ENCODE data around the gene TANGO2.

The TANGO2 gene

GRCh38 chr22:20083157-20083890 lies 62.4 kb downstream of the TANGO2 start:
- H3K4me1 ChIP-seq (ENCODE audit: control insufficient read depth, insufficient read depth, low read length, poor library complexity, severe bottlenecking): peaks cover 3% of the 10 kb centered on the region
- H3K36me3 ChIP-seq (ENCODE audit: control insufficient read depth, insufficient read depth, low read length): peaks cover 26% of the 10 kb centered on the region
- H3K27ac ChIP-seq (ENCODE audit: insufficient read depth, low read length, poor library complexity, severe bottlenecking): no peak overlapping the region
- no peak overlapping the region for H3K4me3 ChIP-seq (ENCODE audit: insufficient read depth, low read depth, low read length, poor library complexity, severe bottlenecking)
- no peaks in the 10 kb centered on the region for H3K27me3 ChIP-seq (replicated peaks; ENCODE audit: control insufficient read depth, insufficient read depth, low read length, poor library complexity, severe bottlenecking)
- no peak for DNase-seq
- H3K9me3 ChIP-seq (ENCODE audit: control insufficient read depth, low read length): no peaks in the 10 kb centered on the region

- Histone ChIP-seq H3K27me3 (replicated peaks; ENCODE audit: control insufficient read depth, insufficient read depth, low read length, poor library complexity, severe bottlenecking) (no peaks in the 10 kb centered on the region), H3K27ac (ENCODE audit: insufficient read depth, low read length, poor library complexity, severe bottlenecking) (no peak overlapping the region), H3K4me3 (ENCODE audit: insufficient read depth, low read depth, low read length, poor library complexity, severe bottlenecking) (no peak overlapping the region), H3K9me3 (ENCODE audit: control insufficient read depth, low read length) (no peaks in the 10 kb centered on the region), H3K4me1 (ENCODE audit: control insufficient read depth, insufficient read depth, low read length, poor library complexity, severe bottlenecking) (peaks cover 3% of the 10 kb centered on the region), H3K36me3 (ENCODE audit: control insufficient read depth, insufficient read depth, low read length) (peaks cover 32% of the 10 kb centered on the region)
- DNase-seq: no peak
Measured at GRCh38 chr22:20083891-20084546, 63.1 kb downstream of the TANGO2 start.

GRCh38 chr22:20084547-20085413 lies 63.9 kb downstream of the TANGO2 start:
- Histone ChIP-seq H3K27ac (ENCODE audit: insufficient read depth, low read length, poor library complexity, severe bottlenecking) (no peak overlapping the region), H3K4me3 (ENCODE audit: insufficient read depth, low read depth, low read length, poor library complexity, severe bottlenecking) (no peak overlapping the region), H3K27me3 (replicated peaks; ENCODE audit: control insufficient read depth, insufficient read depth, low read length, poor library complexity, severe bottlenecking) (no peaks in the 10 kb centered on the region), H3K9me3 (ENCODE audit: control insufficient read depth, low read length) (no peaks in the 10 kb centered on the region), H3K36me3 (ENCODE audit: control insufficient read depth, insufficient read depth, low read length) (peaks cover 39% of the 10 kb centered on the region), H3K4me1 (ENCODE audit: control insufficient read depth, insufficient read depth, low read length, poor library complexity, severe bottlenecking) (peaks cover 3% of the 10 kb centered on the region)
- DNase-seq: no peak

- Histone ChIP-seq H3K4me3 (ENCODE audit: insufficient read depth, low read depth, low read length, poor library complexity, severe bottlenecking) (no peak overlapping the region), H3K36me3 (ENCODE audit: control insufficient read depth, insufficient read depth, low read length) (peaks cover 48% of the 10 kb centered on the region), H3K4me1 (ENCODE audit: control insufficient read depth, insufficient read depth, low read length, poor library complexity, severe bottlenecking) (peaks cover 3% of the 10 kb centered on the region), H3K27ac (ENCODE audit: insufficient read depth, low read length, poor library complexity, severe bottlenecking) (no peak overlapping the region), H3K9me3 (ENCODE audit: control insufficient read depth, low read length) (no peaks in the 10 kb centered on the region), H3K27me3 (replicated peaks; ENCODE audit: control insufficient read depth, insufficient read depth, low read length, poor library complexity, severe bottlenecking) (no peaks in the 10 kb centered on the region)
- DNase-seq: no peak
Measured at GRCh38 chr22:20085651-20086050, 64.7 kb downstream of the TANGO2 start.

- peaks cover 52% of the 10 kb centered on the region for H3K36me3 ChIP-seq (ENCODE audit: control insufficient read depth, insufficient read depth, low read length)
Measured at GRCh38 chr22:20086101-20086599, 65.2 kb downstream of the TANGO2 start.

GRCh38 chr22:20086763-20087162 lies 65.9 kb downstream of the TANGO2 start:
- H3K27ac ChIP-seq (ENCODE audit: insufficient read depth, low read length, poor library complexity, severe bottlenecking): no peak overlapping the region
- H3K4me3 ChIP-seq (ENCODE audit: insufficient read depth, low read depth, low read length, poor library complexity, severe bottlenecking): no peak overlapping the region
- no peaks in the 10 kb centered on the region for H3K27me3 ChIP-seq (replicated peaks; ENCODE audit: control insufficient read depth, insufficient read depth, low read length, poor library complexity, severe bottlenecking)
- DNase-seq: no peak
- no peaks in the 10 kb centered on the region for H3K9me3 ChIP-seq (ENCODE audit: control insufficient read depth, low read length)
- H3K4me1 ChIP-seq (ENCODE audit: control insufficient read depth, insufficient read depth, low read length, poor library complexity, severe bottlenecking): peaks cover 3% of the 10 kb centered on the region
- H3K36me3 ChIP-seq (ENCODE audit: control insufficient read depth, insufficient read depth, low read length): peaks cover 58% of the 10 kb centered on the region

More at GRCh38 chr22:20086101-20086599, 65.2 kb downstream of the TANGO2 start:
- Histone ChIP-seq H3K9me3 (ENCODE audit: control insufficient read depth, low read length) (no peaks in the 10 kb centered on the region), H3K27me3 (replicated peaks; ENCODE audit: control insufficient read depth, insufficient read depth, low read length, poor library complexity, severe bottlenecking) (no peaks in the 10 kb centered on the region), H3K27ac (ENCODE audit: insufficient read depth, low read length, poor library complexity, severe bottlenecking) (no peak overlapping the region), H3K4me1 (ENCODE audit: control insufficient read depth, insufficient read depth, low read length, poor library complexity, severe bottlenecking) (peaks cover 3% of the 10 kb centered on the region), H3K4me3 (ENCODE audit: insufficient read depth, low read depth, low read length, poor library complexity, severe bottlenecking) (no peak overlapping the region)
- DNase-seq: no peak

- H3K27ac ChIP-seq (ENCODE audit: insufficient read depth, low read length, poor library complexity, severe bottlenecking): no peak overlapping the region
- no peak overlapping the region for H3K4me3 ChIP-seq (ENCODE audit: insufficient read depth, low read depth, low read length, poor library complexity, severe bottlenecking)
- DNase-seq: no peak
- no peaks in the 10 kb centered on the region for H3K9me3 ChIP-seq (ENCODE audit: control insufficient read depth, low read length)
- peaks cover 67% of the 10 kb centered on the region for H3K36me3 ChIP-seq (ENCODE audit: control insufficient read depth, insufficient read depth, low read length)
- no peaks in the 10 kb centered on the region for H3K27me3 ChIP-seq (replicated peaks; ENCODE audit: control insufficient read depth, insufficient read depth, low read length, poor library complexity, severe bottlenecking)
- H3K4me1 ChIP-seq (ENCODE audit: control insufficient read depth, insufficient read depth, low read length, poor library complexity, severe bottlenecking): peaks cover 1% of the 10 kb centered on the region
Measured at GRCh38 chr22:20087319-20088262, 66.7 kb downstream of the TANGO2 start.

- H3K4me3 ChIP-seq (ENCODE audit: insufficient read depth, low read depth, low read length, poor library complexity, severe bottlenecking): no peak overlapping the region
- no peak overlapping the region for H3K27ac ChIP-seq (ENCODE audit: insufficient read depth, low read length, poor library complexity, severe bottlenecking)
- no peak for DNase-seq
- no peaks in the 10 kb centered on the region for H3K9me3 ChIP-seq (ENCODE audit: control insufficient read depth, low read length)
- no peaks in the 10 kb centered on the region for H3K4me1 ChIP-seq (ENCODE audit: control insufficient read depth, insufficient read depth, low read length, poor library complexity, severe bottlenecking)
- peaks cover 71% of the 10 kb centered on the region for H3K36me3 ChIP-seq (ENCODE audit: control insufficient read depth, insufficient read depth, low read length)
- H3K27me3 ChIP-seq (replicated peaks; ENCODE audit: control insufficient read depth, insufficient read depth, low read length, poor library complexity, severe bottlenecking): no peaks in the 10 kb centered on the region
Measured at GRCh38 chr22:20088263-20088648, 67.3 kb downstream of the TANGO2 start.

Data from effector memory CD4-positive, alpha-beta T cell (primary cell).